ENCODE data around the gene LYPLA2.

- TF ChIP-seq CTCF (IDR thresholded peaks at IDR 0.05 in 2 of 3, conservative IDR thresholded peaks at IDR 0.05 in 1 of 3; ENCODE audit: borderline replicate concordance in 1 of 3, insufficient read depth in 1 of 3, low read depth in 2 of 3, low read length in 2 of 3) (no peak), SP1 (IDR thresholded peaks at IDR 0.05; ENCODE audit: low read depth) (no peak), POLR2A (IDR thresholded peaks at IDR 0.05; ENCODE audit: borderline replicate concordance, extremely low read depth, insufficient read depth, insufficient read length) (no peak), ZFX (IDR thresholded peaks at IDR 0.05) (no peak), JUND (IDR thresholded peaks at IDR 0.05) (no peak)
Measured at GRCh38 chr1:23836037-23836436, 45.1 kb downstream of the LYPLA2 start.
